GM12874 (cell line): ENCODE measurements around the gene HEBP2.

Experiments used
- CTCF ChIP-seq: IDR thresholded peaks from 2 replicates; pipeline ENCODE4 v1.5.1; 2011; ENCODE audit warnings: low read depth, mild to moderate bottlenecking, control low read depth, low read length, moderate library complexity; ENCODE audit not compliant: insufficient read depth

The HEBP2 gene

GRCh38 chr6:138410972-138411880, 7.2 kb downstream of the HEBP2 start:
- TF ChIP-seq CTCF: no peak

- no peak for TF ChIP-seq CTCF
Observed at GRCh38 chr6:138415125-138415524, 11.1 kb downstream of the HEBP2 start.

- no peak for TF ChIP-seq CTCF
Observed at GRCh38 chr6:138416206-138416605, 12.2 kb downstream of the HEBP2 start.

- TF ChIP-seq CTCF: no peak
Observed at GRCh38 chr6:138417493-138418117, 13.6 kb downstream of the HEBP2 start.

- TF ChIP-seq CTCF: no peak
Observed at GRCh38 chr6:138418118-138418742, 14.2 kb downstream of the HEBP2 start.

GRCh38 chr6:138419766-138420165, 15.7 kb downstream of the HEBP2 start:
- TF ChIP-seq CTCF: no peak

- no peak for TF ChIP-seq CTCF
Observed at GRCh38 chr6:138420356-138420755, 16.3 kb downstream of the HEBP2 start.
